ENCODE results near the gene TMC6. TPM values are rescaled to one million over a fixed set of nuclear protein-coding genes. Genes with fewer than 3 reads are reported as not detected.

The TMC6 gene, protein sequence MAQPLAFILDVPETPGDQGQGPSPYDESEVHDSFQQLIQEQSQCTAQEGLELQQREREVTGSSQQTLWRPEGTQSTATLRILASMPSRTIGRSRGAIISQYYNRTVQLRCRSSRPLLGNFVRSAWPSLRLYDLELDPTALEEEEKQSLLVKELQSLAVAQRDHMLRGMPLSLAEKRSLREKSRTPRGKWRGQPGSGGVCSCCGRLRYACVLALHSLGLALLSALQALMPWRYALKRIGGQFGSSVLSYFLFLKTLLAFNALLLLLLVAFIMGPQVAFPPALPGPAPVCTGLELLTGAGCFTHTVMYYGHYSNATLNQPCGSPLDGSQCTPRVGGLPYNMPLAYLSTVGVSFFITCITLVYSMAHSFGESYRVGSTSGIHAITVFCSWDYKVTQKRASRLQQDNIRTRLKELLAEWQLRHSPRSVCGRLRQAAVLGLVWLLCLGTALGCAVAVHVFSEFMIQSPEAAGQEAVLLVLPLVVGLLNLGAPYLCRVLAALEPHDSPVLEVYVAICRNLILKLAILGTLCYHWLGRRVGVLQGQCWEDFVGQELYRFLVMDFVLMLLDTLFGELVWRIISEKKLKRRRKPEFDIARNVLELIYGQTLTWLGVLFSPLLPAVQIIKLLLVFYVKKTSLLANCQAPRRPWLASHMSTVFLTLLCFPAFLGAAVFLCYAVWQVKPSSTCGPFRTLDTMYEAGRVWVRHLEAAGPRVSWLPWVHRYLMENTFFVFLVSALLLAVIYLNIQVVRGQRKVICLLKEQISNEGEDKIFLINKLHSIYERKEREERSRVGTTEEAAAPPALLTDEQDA
- 97.7 and 116 TPM in 2 replicates for total RNA-seq (2021)
- Bru-seq, nascent RNA, result percentile 52 among the genes with signal in this experiment
- BruChase-seq, experiment 1, labeled RNA remaining after a 2-hour chase, result percentile 60 among the genes with signal in this experiment
- percentile 69 among the genes with signal in this experiment for BruChase-seq, experiment 2, labeled RNA remaining after a 6-hour chase
- long read RNA-seq, full-length matches to known transcripts, result 31 of 110 reads
- long read RNA-seq, partial matches to known transcripts, result 27 of 110 reads
- long read RNA-seq, other reads (novel, unspliced or antisense), result 52 of 110 reads

DNA sequence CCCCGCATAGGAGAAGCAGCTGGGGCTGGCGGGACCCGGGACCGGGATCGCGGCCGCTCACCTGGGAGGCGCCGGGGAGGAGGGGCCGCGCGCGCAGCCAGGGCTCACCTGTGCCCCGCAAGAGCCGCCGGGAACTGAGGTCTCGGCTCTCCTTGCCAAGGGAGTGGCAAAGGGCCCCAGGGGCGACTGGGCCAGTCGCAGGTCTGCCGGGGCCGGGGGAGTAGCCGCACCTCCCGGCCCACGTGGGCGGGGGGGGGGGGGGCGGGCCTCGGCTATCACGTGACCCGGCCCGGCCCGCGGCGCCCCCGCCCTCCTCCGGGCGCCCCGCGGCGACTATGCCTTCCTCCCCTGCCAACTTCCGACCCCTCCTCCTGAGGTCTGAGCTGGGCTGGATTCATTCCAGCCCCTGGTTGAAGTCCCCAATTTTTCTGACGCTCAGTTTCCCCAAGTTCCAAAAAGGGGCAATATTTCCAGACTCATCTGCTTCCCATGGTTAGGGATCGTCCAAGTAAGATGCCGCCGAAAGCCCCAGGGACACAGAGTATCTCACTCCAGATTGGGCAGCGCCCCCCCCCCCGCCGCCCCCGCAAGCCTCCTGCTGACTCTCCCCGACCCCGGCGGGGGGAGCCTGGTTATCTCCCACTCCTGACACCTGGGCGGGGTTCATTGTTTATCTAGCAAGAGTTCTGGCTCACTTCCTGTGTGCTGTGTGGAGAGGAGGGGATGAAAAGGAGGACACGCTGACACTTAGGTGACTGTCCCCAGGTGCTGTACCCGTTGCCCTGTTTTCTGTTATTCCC is at the start of gene TMC6:
TMC6 (minus strand) TSS at position 205 of the 800 bp plus-strand sequence. CDS start 1,923 bp downstream, outside the sequence.
- H3K4me1 ChIP-seq (replicated peaks; ENCODE audit: insufficient read depth), result peaks cover 19% of the 10 kb centered on the region
- peak within 1 kb of the TSS; percentile 96 for H3K4me2 ChIP-seq
- ChIA-PET CTCF (interaction anchor here (0.6 to 1.0 kb wide), 3 partner anchors 9 to 232 kb away, joined by 5 to 19 read pairs (median 6); no protein-coding TSS in a partner anchor), POLR2A (ENCODE audit: unreplicated experiment) (interaction anchor here (0.7 to 1.2 kb wide), 7 partner anchors 14 to 897 kb away, joined by 3 to 21 read pairs (median 7); partner anchors contain the start of gene TK1)
- no peaks in the 10 kb centered on the region for H3K27me3 ChIP-seq (ENCODE audit: insufficient read depth, low read depth)
- H4K20me1 ChIP-seq (ENCODE audit: insufficient read depth), result no peaks in the 10 kb centered on the region
- no peaks in the 10 kb centered on the region for H3K9me3 ChIP-seq (ENCODE audit: insufficient read depth, low read depth)
- peak within 1 kb of the TSS; percentile 81 for H3K4me3 ChIP-seq
- H3F3A ChIP-seq (ENCODE audit: insufficient read depth, low read depth), result peaks cover 18% of the 10 kb centered on the region; the same call in 1 of the 2 replicates
- BruUV-seq (replicated peaks), result no TSS peak
- no peak for TF ChIP-seq CTCF (conservative IDR thresholded peaks at IDR 0.05)
- TF ChIP-seq EZH2 (IDR thresholded peaks at IDR 0.05; ENCODE audit: low read depth), result no peak
- peaks cover 13% of the 10 kb centered on the region for H3K79me2 ChIP-seq (ENCODE audit: low read depth)
- intact Hi-C loops (cut with micrococcal nuclease; ENCODE audit: unreplicated experiment), result loop anchor here (1.0 to 2.0 kb wide), 2 partner anchors 46 to 58 kb away; partner anchors contain the start of genes AFMID and TK1
- peak within 1 kb of the TSS; percentile 74; the same call in 1 of the 2 replicates for H2AFZ ChIP-seq
- H3K27ac ChIP-seq, result peak within 1 kb of the TSS; percentile 69
- peak; percentile 83 to 92 for DNase-seq
- no peaks in the 10 kb centered on the region for H3K36me3 ChIP-seq (ENCODE audit: low read depth)
- no peaks in the 10 kb centered on the region for H3K9me2 ChIP-seq (ENCODE audit: insufficient read depth)

- Histone ChIP-seq H3K27me3 (ENCODE audit: insufficient read depth, low read depth) (no peaks in the 10 kb centered on the region), H2AFZ (no peak overlapping the region), H3K36me3 (ENCODE audit: low read depth) (no peaks in the 10 kb centered on the region), H3K27ac (no peak overlapping the region), H3K9me2 (ENCODE audit: insufficient read depth) (no peaks in the 10 kb centered on the region), H3K4me3 (no peak overlapping the region), H3K79me2 (ENCODE audit: low read depth) (no peaks in the 10 kb centered on the region), H3K4me1 (replicated peaks; ENCODE audit: insufficient read depth) (0 out of 2 replicates have a peak, but pooled peaks cover 4% of the 10 kb centered on the region), H3F3A (ENCODE audit: insufficient read depth, low read depth) (peaks cover 15% of the 10 kb centered on the region; the same call in 1 of the 2 replicates), H4K20me1 (ENCODE audit: insufficient read depth) (no peaks in the 10 kb centered on the region), H3K9me3 (ENCODE audit: insufficient read depth, low read depth) (no peaks in the 10 kb centered on the region), H3K4me2 (no peak overlapping the region)
- no TSS peak for BruUV-seq (replicated peaks)
- no peak for TF ChIP-seq EZH2 (IDR thresholded peaks at IDR 0.05; ENCODE audit: low read depth)
- TF ChIP-seq CTCF (conservative IDR thresholded peaks at IDR 0.05), result peak; percentile 50
- ChIA-PET POLR2A (ENCODE audit: unreplicated experiment) (interaction anchor here (0.6 to 0.8 kb wide), 7 partner anchors 10 to 858 kb away, joined by 3 to 37 read pairs (median 4); partner anchors contain the start of genes TK1 and TMC8), CTCF (interaction anchor here (1.4 kb wide), 1 partner anchor 10 kb away, joined by 13 read pairs; the partner anchor contains the start of gene TK1)
- intact Hi-C loops (cut with micrococcal nuclease; ENCODE audit: unreplicated experiment), result no loop called here
- no peak for DNase-seq
Measured at GRCh38 chr17:78176548-78177025, 48.0 kb upstream of the TMC6 start.
